GM21360 (cell line): ENCODE data around the gene LBHD1.
"Not testable (repeated sequence)": the region's sequence is repeated elsewhere in the genome, so short reads cannot be mapped to it uniquely, and the experiment has no call there.

Experiments used
- ATAC-seq: cut with Tn5 transposase; IDR thresholded peaks from one replicate; pipeline ENCODE4 v1.9.1; 2021; ENCODE audit warnings: mild to moderate bottlenecking, moderate library complexity; ENCODE audit not compliant: unreplicated experiment

Gene LBHD1

GRCh38 chr11:62665075-62665598 is 6.9 kb downstream of the LBHD1 start, which contains the start of the genes C11orf98 and CSKMT:
TSS of gene C11orf98 (minus strand) at chr11:62665210. CDS start at chr11:62665169, 41 bp downstream.
TSS of gene CSKMT (plus strand) at chr11:62665312. CDS start at chr11:62665880, 568 bp downstream.
- peak; percentile 72 for ATAC-seq

GRCh38 chr11:62664405-62665074 is 7.5 kb downstream of the LBHD1 start:
- peak; percentile 17 for ATAC-seq

- no peak for ATAC-seq
Observed at GRCh38 chr11:62656796-62657429, 15.2 kb downstream of the LBHD1 start.

- ATAC-seq = no peak
Observed at GRCh38 chr11:62654297-62654696, 17.8 kb downstream of the LBHD1 start.

GRCh38 chr11:62652161-62653006 is 19.7 kb downstream of the LBHD1 start:
- ATAC-seq = no peak

GRCh38 chr11:62650283-62650682 is 21.8 kb downstream of the LBHD1 start:
- ATAC-seq = not testable (repeated sequence)

- ATAC-seq = no peak
Observed at GRCh38 chr11:62649486-62649885, 22.6 kb downstream of the LBHD1 start.

GRCh38 chr11:62648967-62649364 is 23.1 kb downstream of the LBHD1 start:
- no peak for ATAC-seq

- ATAC-seq = no peak
Observed at GRCh38 chr11:62648185-62648966, 23.7 kb downstream of the LBHD1 start.

- ATAC-seq = no peak
Observed at GRCh38 chr11:62647609-62648005, 24.5 kb downstream of the LBHD1 start.

- ATAC-seq = no peak
Observed at GRCh38 chr11:62646825-62647608, 25.1 kb downstream of the LBHD1 start.

GRCh38 chr11:62645946-62646824 is 25.9 kb downstream of the LBHD1 start, which contains the start of gene GANAB:
TSS of gene GANAB (minus strand) at chr11:62646613. CDS start at chr11:62646599, 14 bp downstream.
- peak; percentile 95 for ATAC-seq

- ATAC-seq = no peak
Observed at GRCh38 chr11:62645671-62645945, 26.5 kb downstream of the LBHD1 start.

GRCh38 chr11:62644220-62644619 is 27.8 kb downstream of the LBHD1 start:
- ATAC-seq = no peak

GRCh38 chr11:62632492-62632891 is 39.6 kb downstream of the LBHD1 start:
- ATAC-seq = no peak

- no peak for ATAC-seq
Observed at GRCh38 chr11:62627713-62628112, 44.4 kb downstream of the LBHD1 start.

- no peak for ATAC-seq
Observed at GRCh38 chr11:62622476-62623089, 49.5 kb downstream of the LBHD1 start.
